MG63 (cell line): Measurements from ENCODE around the gene TEKT5. TPM values are rescaled to one million over a fixed set of nuclear protein-coding genes. Genes with fewer than 3 reads are reported as not detected.
"Not testable (repeated sequence)": the region's sequence is repeated elsewhere in the genome, so short reads cannot be mapped to it uniquely, and the experiment has no call there.

Experiments used
- DNase-seq: peaks from one replicate; pipeline ENCODE4 v3.0.0-alpha.2; 2020
- H3K27me3 ChIP-seq: fragments of 250-450 bp; sonication (Bioruptor Pico); 2 replicates; pipeline ENCODE4 v1.5.1; 2020; ENCODE audit warnings: mild to moderate bottlenecking, moderate library complexity
- H3K36me3 ChIP-seq: fragments of 250-450 bp; sonication (Bioruptor Pico); 2 replicates; pipeline ENCODE4 v1.5.1; 2020; ENCODE audit warnings: mild to moderate bottlenecking, moderate library complexity
- H3K4me3 ChIP-seq: fragments of 250-450 bp; sonication (Bioruptor Pico); 2 replicates; pipeline ENCODE4 v1.5.1; 2020; ENCODE audit warnings: mild to moderate bottlenecking, moderate library complexity
- H3K9me3 ChIP-seq: fragments of 250-450 bp; sonication (Bioruptor Pico); 2 replicates; pipeline ENCODE4 v1.5.1; 2020; ENCODE audit warnings: mild to moderate bottlenecking, moderate library complexity
- total RNA-seq: library from RNA; depleted of rRNA; stranded (reverse); fragments of >200 nt; shearing (Covaris generic); gene quantifications from 2 replicates; pipeline ENCODE4 v1.2.3, GENCODE V29; 2014; ENCODE audit warnings: low replicate concordance

Gene TEKT5
- total RNA-seq, 1 experiment from 2014 or later, result not detected

DNA sequence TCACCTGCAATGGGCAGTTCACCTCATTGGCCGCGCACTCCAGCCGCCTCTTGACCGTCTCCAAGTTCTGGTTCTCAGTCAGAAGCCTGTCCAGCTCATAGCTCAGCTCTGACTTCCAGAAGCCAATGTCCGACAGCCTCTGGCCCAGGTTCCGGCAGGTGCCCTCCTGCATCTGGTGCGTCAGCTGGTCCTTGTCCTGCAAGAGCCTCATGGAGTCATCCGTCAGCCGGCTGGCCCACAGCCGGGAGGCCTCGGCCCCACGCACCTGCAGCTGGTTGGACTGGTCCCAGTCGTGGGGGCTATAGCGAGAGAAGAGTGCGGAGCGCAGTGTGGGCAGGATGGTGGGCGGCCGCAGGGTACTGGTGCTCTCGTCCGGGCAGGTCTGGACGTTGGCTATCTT lies 424 bp downstream of the TEKT5 start:
- no peaks in the 10 kb centered on the region for H3K9me3 ChIP-seq

DNA sequence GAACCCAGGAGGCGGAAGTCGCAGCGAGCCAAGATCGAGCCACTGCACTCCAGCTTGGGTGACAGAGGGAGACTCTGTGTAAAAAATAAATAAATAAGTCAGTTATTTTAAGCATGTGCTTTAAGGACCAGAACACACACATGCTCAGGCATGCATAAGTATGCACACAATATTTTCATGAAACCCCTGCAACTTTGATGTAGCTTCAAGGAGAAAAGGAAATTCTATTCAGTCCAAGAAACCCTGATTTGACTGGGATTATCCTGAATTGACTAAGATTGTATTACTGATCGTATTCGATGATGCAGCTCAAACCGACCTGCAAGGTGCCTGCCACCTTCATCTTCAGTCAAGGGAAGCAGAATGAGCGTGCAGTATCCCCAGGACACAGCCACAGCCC lies 841 bp downstream of the TEKT5 start:
- Histone ChIP-seq H3K27me3 (no peaks in the 10 kb centered on the region), H3K4me3 (no peak overlapping the region), H3K9me3 (no peaks in the 10 kb centered on the region), H3K36me3 (no peaks in the 10 kb centered on the region)
- no peak for DNase-seq

More for the DNA sequence above, 424 bp downstream of the TEKT5 start:
- Histone ChIP-seq H3K27me3 (no peaks in the 10 kb centered on the region), H3K4me3 (no peak overlapping the region), H3K36me3 (no peaks in the 10 kb centered on the region)
- DNase-seq, result no peak

DNA sequence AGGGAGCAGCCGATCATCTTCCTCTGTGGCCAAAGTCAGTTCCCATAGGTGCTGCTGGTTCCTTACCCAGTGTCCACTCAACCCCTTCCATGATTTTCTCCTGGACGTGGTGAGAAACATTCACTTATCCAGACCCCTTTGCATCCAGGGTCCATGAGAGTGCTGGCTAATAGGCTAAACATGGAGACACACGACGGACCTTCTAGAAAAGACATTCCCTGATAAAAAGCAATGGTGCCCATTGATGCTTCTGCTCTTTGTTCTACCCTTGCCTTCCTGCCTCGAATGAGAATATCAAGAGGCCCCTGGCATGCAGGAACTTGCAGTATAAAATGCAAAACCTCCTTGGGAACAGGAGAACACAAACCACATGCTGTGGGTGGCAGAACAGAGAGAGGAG lies 2.3 kb downstream of the TEKT5 start:
- no peak overlapping the region for H3K4me3 ChIP-seq
- H3K27me3 ChIP-seq, result no peaks in the 10 kb centered on the region
- H3K9me3 ChIP-seq, result no peaks in the 10 kb centered on the region
- no peak for DNase-seq
- no peaks in the 10 kb centered on the region for H3K36me3 ChIP-seq

DNA sequence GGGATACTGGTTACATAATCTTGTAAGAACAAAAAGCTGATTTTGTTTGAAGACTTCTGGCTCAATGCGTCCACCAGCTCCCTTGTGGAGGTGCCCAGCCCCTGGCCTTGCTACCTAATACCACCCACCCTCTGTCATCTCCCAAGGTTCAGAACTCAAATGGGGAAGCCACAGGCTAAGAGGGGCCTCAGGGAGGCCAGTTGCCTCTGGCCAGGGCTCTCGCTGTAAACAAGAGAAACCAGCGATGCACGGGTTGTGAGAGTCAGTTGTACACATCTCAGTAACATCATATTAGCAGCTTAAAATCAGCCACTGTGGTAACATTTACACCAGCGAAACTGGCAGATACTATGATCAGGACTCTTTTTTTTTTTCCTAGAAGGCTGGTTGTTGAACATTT lies 6.0 kb downstream of the TEKT5 start:
- DNase-seq, result no peak
- H3K4me3 ChIP-seq, result no peak overlapping the region
- H3K27me3 ChIP-seq, result no peaks in the 10 kb centered on the region
- H3K9me3 ChIP-seq, result no peaks in the 10 kb centered on the region
- H3K36me3 ChIP-seq, result no peaks in the 10 kb centered on the region

DNA sequence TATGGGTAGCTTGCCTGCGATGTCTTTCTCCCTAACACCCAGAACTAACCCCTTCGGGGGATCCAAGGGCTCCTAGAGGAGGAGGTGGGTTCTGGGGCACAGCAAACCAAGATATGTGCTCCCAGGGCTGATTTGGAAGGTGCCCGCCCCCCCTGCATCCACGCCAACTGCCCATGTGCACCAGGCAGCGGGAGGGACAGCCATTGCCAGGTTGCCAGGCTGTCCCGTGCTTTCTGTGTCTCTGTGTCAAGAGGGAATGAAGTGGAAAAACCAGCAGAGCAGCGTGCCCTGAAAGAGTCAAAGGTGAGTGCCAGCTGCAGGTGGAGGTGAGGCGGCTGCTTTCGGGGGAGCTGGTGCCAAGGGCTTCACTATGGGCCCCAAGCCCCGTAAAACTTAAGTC lies 6.4 kb downstream of the TEKT5 start:
- Histone ChIP-seq H3K36me3 (no peaks in the 10 kb centered on the region), H3K4me3 (no peak overlapping the region), H3K27me3 (no peaks in the 10 kb centered on the region), H3K9me3 (no peaks in the 10 kb centered on the region)
- DNase-seq, result no peak

DNA sequence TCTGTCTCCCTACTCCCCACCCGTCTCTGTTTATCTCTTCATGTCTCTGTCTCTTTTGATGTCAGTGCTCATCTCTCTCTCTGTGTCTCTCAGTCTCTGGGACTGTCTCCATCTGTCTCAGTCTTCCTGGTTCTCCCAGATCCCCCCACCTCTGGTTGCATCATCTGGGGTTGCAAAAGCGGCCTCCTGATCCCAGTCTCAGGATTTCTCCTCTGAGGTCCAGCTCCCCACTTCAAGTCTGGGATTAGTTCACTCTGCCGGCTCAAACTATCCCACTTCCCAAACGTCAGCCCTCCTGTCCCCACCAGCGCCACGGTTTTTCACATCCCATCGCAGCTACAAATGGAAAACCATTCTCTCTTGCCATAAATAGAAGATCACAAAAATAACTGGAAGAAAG lies 9.0 kb downstream of the TEKT5 start:
- Histone ChIP-seq H3K9me3 (no peaks in the 10 kb centered on the region), H3K27me3 (no peaks in the 10 kb centered on the region), H3K36me3 (no peaks in the 10 kb centered on the region), H3K4me3 (no peak overlapping the region)
- DNase-seq, result no peak

DNA sequence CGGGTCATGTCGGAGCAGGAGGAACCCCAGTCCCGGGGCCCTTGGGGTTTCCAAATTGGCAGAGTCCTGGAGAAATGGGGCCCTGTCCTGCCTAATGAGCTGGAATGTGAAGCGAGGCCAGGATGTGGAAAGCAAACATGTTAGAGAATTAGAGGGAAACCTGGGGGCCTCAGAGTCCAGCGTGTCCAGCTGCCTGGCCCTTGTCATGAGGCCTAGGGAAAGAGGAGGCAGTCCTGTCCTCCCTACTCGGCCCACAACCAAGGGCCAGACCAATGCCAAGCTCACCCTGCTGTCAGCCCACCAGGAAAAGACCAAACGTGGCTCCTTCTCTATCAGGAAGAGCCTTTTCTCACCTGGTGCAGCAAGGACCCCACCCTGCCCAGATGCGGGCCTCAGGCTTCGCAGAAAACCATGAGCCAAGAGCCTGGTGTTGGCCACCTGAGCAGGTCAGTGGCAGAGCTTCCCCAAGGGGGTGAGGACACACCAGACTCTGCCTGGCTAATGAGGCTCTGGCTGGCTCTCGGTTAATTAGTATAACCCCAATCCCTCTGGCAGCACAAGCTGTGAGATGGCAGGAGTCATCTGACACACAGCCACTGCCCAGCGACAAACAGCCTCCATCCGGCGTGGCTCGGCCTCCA lies 10.1 kb downstream of the TEKT5 start:
- DNase-seq, result no peak
- H3K36me3 ChIP-seq, result no peaks in the 10 kb centered on the region
- H3K27me3 ChIP-seq, result no peaks in the 10 kb centered on the region
- no peaks in the 10 kb centered on the region for H3K9me3 ChIP-seq
- H3K4me3 ChIP-seq, result no peak overlapping the region

DNA sequence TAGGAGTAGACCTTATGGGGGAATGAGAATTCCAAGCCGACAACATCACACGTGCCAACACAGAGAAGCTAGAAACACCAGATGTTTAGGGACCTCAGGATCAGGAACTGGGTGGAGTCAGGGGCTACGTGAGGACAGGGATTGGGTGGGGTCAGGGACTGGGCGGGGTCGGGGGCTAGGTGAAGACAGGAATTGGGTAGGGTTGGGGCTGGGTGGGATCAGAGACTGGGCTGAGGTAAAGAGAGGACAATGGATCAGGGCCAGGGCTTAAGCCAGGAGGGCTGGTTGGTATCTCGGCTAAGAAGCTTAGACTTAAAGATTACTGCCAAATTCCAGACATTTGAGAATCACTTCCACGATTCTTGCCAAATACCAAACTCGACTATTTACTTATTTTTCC lies 11.6 kb downstream of the TEKT5 start:
- peak; percentile 87 for DNase-seq
- Histone ChIP-seq H3K4me3 (no peak overlapping the region), H3K36me3 (no peaks in the 10 kb centered on the region), H3K9me3 (no peaks in the 10 kb centered on the region), H3K27me3 (no peaks in the 10 kb centered on the region)

DNA sequence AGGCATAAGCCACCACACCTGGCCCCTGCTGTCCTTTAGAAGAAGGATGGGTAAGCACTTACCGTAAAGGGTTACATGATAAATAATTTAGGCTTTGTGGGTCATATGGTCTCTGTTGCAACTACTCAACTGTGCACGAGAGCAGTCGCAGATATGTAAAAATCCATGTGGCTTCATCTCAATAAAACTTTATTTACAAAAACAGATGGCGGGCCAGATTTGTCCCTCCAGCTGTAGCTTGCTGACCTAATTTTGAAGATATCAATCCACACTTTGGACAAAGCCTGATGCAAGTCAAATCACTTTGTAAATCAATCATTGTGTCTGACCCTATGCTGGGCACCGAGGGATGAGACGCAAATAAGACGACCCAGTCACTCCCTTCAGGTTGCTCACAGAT lies 12.1 kb downstream of the TEKT5 start:
- H3K36me3 ChIP-seq, result no peaks in the 10 kb centered on the region
- DNase-seq, result no peak
- 0 out of 2 replicates have a peak, but pooled peaks cover 2% of the 10 kb centered on the region for H3K27me3 ChIP-seq
- H3K4me3 ChIP-seq, result no peak overlapping the region
- no peaks in the 10 kb centered on the region for H3K9me3 ChIP-seq

DNA sequence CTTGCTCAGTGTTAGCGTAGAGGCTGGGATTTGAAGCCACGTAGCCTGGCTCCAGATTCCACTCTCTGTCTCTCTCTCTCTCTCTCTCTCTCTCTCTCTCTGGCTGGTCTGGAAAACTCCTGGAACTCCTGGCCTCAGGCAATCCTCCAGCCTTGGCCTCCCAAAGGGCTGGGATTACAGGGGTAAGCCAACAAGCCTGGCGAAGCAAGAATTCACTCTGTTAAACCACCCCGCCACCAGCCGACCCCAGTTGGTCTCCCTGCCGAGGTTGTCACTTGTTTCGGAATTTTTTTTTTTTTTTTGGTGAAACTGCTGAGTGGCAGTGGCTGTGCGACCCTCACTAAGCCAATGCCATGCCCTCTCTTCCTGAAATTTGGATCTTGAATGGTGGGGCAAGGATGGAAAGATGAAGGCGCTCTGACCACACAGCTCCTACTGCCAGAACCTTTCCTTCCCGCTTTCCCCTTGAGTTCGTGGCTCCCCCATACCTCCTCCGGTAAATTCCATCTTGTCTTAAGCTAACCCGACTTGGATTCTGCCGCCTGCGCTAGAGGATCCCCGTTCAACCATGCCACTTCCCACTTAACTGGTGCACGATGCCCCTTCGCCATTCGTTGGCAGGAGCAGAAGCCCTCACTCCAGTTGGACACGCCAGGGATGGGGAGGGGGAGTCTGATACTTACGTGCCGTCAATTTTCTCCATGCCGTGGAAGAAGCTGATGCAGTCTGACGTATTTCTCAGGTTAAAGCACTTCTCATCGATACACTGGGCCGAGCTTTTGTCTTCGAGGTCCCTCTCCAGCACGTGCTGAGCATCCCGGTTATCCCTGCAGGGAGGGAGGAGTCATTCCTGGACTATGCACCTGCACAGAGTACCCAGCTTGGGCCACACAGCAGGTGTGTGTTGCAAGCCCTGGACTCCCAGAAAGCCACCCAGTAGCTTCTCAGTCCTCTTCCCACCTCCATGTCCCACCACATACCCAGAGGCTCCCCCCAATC lies 13.1 kb downstream of the TEKT5 start:
- Histone ChIP-seq H3K27me3 (0 out of 2 replicates have a peak, but pooled peaks cover 2% of the 10 kb centered on the region), H3K9me3 (no peaks in the 10 kb centered on the region), H3K36me3 (no peaks in the 10 kb centered on the region), H3K4me3 (no peak overlapping the region)
- DNase-seq, result no peak

DNA sequence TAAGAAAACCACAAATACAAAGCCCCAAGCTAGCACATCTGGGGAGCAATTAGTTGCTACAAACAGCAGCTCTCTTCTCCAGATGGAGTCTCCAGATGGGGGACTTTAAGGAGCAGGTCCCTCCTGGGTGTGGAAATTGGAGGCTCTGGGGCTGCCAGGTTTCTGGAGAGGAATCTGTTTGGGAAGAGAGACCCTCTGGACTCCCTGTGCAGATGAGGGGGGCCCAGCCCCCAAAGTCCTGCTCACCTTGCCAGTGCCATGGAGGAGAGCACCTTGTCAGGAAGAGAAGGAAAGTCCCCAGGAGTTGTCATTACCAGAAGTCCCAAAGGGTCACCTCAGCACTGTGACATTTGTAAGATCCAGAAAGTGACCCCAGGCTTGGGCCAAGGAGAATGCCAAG lies 14.8 kb downstream of the TEKT5 start:
- H3K27me3 ChIP-seq, result 0 out of 2 replicates have a peak, but pooled peaks cover 2% of the 10 kb centered on the region
- no peak overlapping the region for H3K4me3 ChIP-seq
- DNase-seq, result no peak
- no peaks in the 10 kb centered on the region for H3K36me3 ChIP-seq
- no peaks in the 10 kb centered on the region for H3K9me3 ChIP-seq

DNA sequence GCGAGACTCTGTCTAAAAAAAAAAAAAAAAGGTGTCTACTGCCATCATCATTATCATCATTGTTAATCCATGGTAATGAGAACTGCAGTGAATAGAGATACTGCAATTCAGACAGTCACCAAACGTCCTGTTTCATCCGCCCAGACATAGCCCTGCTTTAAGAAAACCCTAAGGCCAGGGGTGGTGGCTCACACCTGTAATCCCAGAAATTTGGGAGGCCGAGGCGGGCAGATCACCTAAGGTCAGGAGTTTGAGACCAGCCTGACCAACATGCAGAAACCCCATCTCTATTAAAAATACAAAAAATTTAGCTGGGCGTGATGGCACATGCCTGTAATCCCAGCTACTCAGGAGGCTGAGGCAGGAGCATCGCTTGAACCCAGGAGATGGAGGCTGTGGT lies 15.3 kb downstream of the TEKT5 start:
- H3K27me3 ChIP-seq, H3K36me3 ChIP-seq, H3K4me3 ChIP-seq, DNase-seq, H3K9me3 ChIP-seq: not testable (repeated sequence)

DNA sequence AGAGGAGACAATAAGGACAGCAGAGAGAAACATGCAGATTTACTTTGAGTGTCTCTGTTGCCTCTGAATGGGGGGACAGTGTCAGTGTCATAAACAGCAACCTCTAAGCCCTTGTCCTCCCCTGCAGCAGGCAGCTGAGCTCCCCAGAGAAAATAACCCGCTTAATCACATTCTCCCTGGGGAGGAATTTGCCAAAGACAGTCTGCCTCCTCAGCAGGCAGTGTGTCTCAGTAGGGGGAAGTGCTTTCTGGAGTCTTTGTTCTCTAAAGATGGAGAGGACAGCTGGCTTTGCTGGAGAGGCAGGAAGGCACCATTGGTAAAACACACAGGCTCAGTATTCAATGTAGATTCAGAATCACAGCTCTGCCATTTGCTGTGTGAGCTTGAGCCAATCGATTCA lies 16.1 kb downstream of the TEKT5 start:
- DNase-seq, result no peak
- Histone ChIP-seq H3K9me3 (no peaks in the 10 kb centered on the region), H3K27me3 (0 out of 2 replicates have a peak, but pooled peaks cover 2% of the 10 kb centered on the region), H3K36me3 (no peaks in the 10 kb centered on the region), H3K4me3 (no peak overlapping the region)

DNA sequence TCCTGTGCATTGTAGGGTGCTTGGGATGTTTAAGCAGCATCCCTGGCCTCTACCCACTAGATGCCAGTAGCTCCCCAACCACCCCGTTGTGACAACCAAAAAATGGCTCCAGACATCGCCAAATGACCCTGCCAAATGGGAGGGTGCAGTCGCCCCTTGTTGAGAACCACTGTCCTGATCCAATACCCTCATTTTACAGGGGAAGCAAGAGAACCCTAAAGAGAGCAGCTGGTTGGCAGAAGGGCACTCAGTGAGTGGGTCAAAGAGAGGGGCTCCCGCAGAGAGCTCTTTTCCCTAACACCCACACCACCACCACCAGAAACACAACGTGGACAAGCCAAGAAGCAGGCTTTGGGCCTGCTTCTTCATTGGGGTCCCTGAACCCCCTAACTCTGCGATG lies 18.4 kb downstream of the TEKT5 start:
- Histone ChIP-seq H3K36me3 (no peaks in the 10 kb centered on the region), H3K27me3 (0 out of 2 replicates have a peak, but pooled peaks cover 5% of the 10 kb centered on the region), H3K9me3 (no peaks in the 10 kb centered on the region), H3K4me3 (no peak overlapping the region)
- DNase-seq, result no peak

DNA sequence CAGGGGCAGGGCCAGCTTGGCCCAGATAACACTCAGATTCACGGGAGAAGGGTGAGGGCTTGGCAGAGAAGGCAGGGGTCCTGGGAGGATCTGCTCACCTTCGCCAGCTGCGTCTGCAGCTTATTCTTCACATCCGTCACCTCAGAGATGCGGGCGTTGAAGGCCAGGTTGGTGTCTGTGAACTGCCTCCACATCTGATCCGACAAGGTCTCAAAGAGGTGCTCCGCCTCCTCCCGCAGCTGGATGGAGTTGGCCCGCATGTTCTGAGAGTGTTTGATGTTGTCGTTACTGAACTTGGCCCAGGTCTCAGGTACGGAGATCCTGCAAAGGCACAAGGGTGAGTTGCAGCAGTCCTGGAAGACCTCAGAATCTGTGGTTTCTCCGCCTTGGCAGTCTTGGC lies 18.9 kb downstream of the TEKT5 start:
- no peaks in the 10 kb centered on the region for H3K9me3 ChIP-seq
- H3K27me3 ChIP-seq, result 0 out of 2 replicates have a peak, but pooled peaks cover 5% of the 10 kb centered on the region
- no peaks in the 10 kb centered on the region for H3K36me3 ChIP-seq
- no peak for DNase-seq
- no peak overlapping the region for H3K4me3 ChIP-seq

DNA sequence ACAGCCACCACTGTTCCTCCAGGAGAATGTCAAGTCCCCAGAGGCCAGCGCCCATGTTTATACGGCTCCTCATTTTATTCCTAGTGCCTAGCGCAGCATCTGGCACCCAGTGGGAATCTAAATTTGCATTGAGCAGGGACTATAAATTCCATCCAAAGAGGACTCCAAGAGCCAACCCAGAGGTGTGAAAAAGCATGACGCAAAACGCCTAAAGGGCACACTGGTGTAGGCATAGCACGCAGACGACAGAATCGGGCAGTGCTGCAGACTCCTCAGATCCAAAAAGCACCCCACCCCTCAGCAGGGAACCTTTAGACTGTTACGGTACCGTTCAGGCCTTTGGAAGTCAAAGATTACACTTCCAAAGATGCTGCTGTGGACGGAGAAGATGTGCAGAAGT lies 19.5 kb downstream of the TEKT5 start:
- H3K4me3 ChIP-seq, result no peak overlapping the region
- no peaks in the 10 kb centered on the region for H3K9me3 ChIP-seq
- no peak for DNase-seq
- 0 out of 2 replicates have a peak, but pooled peaks cover 5% of the 10 kb centered on the region for H3K27me3 ChIP-seq
- H3K36me3 ChIP-seq, result no peaks in the 10 kb centered on the region

DNA sequence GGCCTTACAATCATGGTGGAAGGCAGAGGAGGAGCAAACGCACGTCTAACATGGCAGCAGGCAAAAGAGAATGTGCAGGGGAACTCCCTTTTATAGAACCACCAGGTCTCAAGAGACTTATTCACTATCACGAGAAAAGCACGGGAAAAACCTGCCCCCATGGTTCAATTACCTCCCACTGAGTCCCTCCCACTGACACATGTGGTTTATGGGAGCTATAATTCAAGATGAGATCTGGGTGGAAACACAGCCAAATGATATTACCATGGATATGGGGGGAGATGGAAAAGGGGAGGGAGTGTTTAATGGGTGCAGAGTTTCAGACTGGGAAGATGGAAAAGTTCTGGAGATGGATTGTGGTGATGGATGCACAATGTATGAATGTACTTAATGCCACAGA lies 23.0 kb downstream of the TEKT5 start:
- no peaks in the 10 kb centered on the region for H3K36me3 ChIP-seq
- 0 out of 2 replicates have a peak, but pooled peaks cover 3% of the 10 kb centered on the region for H3K27me3 ChIP-seq
- no peak for DNase-seq
- no peaks in the 10 kb centered on the region for H3K9me3 ChIP-seq
- H3K4me3 ChIP-seq, result no peak overlapping the region
